A673 (cell line): ENCODE measurements around the gene RAD9B. TPM values are rescaled to one million over a fixed set of nuclear protein-coding genes. Genes with fewer than 3 reads are reported as not detected.

Source experiments
- BruUV-seq: library from RNA; stranded (reverse); fragments of 400-500 nt; replicated peaks from 2 replicates; lab custom pipeline; 2021; lab: Mats Ljungman, UMichigan
- CTCF ChIA-PET: fragments of 300-600 bp; sonication (Branson Sonifier 250); formaldehyde crosslinking; loops from one replicate; lab custom pipeline; 2022; ENCODE audit warnings: antibody characterized with exemption; lab: Charles Lee
- POLR2A ChIA-PET: fragments of 300-600 bp; sonication (Branson Sonifier 250); formaldehyde crosslinking; loops from one replicate; lab custom pipeline; 2022; ENCODE audit warnings: antibody characterized with exemption; ENCODE audit not compliant: low non-redundant PET; lab: Charles Lee
- DNase-seq: peaks from one replicate; pipeline ENCODE4 v3.0.0-alpha.2; 2015; ENCODE audit warnings: low spot score
- H3K27ac ChIP-seq: fragments of 200-600 bp; sonication (generic); 2 replicates; pipeline ENCODE4 v1.5.1; 2016; ENCODE audit warnings: mixed run types, low read depth, mild to moderate bottlenecking, mixed read lengths, antibody characterized with exemption, low read length; ENCODE audit not compliant: poor library complexity, severe bottlenecking
- H3K27me3 ChIP-seq: fragments of 200-600 bp; sonication (generic); replicated peaks from 2 replicates; pipeline ENCODE4 v1.6.1; 2017; ENCODE audit warnings: mixed run types, low read depth, mild to moderate bottlenecking, mixed read lengths, antibody characterized with exemption, low read length; ENCODE audit not compliant: insufficient read depth, poor library complexity
- H3K36me3 ChIP-seq: fragments of 200-600 bp; sonication (generic); 2 replicates; pipeline ENCODE4 v1.6.1; 2016; ENCODE audit warnings: mixed run types, mild to moderate bottlenecking, mixed read lengths, antibody characterized with exemption, low read length; ENCODE audit not compliant: insufficient read depth, poor library complexity, severe bottlenecking
- H3K4me1 ChIP-seq: fragments of 200-600 bp; sonication (generic); 2 replicates; pipeline ENCODE4 v1.6.1; 2017; ENCODE audit warnings: mixed run types, mild to moderate bottlenecking, mixed read lengths, antibody characterized with exemption, low read length; ENCODE audit not compliant: insufficient read depth, poor library complexity, severe bottlenecking
- H3K4me3 ChIP-seq: fragments of 200-600 bp; sonication (generic); 2 replicates; pipeline ENCODE4 v1.5.1; 2016; ENCODE audit warnings: low read depth, mixed run types, mild to moderate bottlenecking, mixed read lengths, low read length; ENCODE audit not compliant: poor library complexity, severe bottlenecking
- H3K9me3 ChIP-seq: fragments of 200-600 bp; sonication (generic); 2 replicates; pipeline ENCODE4 v1.6.1; 2016; ENCODE audit warnings: mixed run types, low read depth, mild to moderate bottlenecking, mixed read lengths, antibody characterized with exemption, low read length; ENCODE audit not compliant: poor library complexity, severe bottlenecking
- EZH2 ChIP-seq: fragments of 200-600 bp; sonication (generic); IDR thresholded peaks from 2 replicates; pipeline ENCODE4 v1.6.1; 2017; ENCODE audit warnings: borderline replicate concordance, low read depth, mild to moderate bottlenecking, mixed read lengths, antibody characterized with exemption, low read length; ENCODE audit not compliant: poor library complexity, severe bottlenecking
- intact Hi-C: fragments of 100-400 bp; cut with micrococcal nuclease; formaldehyde crosslinking; loops from one replicate; pipeline ENCODE4 v1.10.0; 2022; ENCODE audit not compliant: unreplicated experiment
- total RNA-seq: library from RNA; stranded (reverse); gene quantifications from 2 replicates; pipeline ENCODE4 v1.2.3, GENCODE V29; 2021
- TF ChIP-seq, protein P1 (sequence below): fragments of 300-800, 200-600 bp; sonication (generic); conservative IDR thresholded peaks from 2 replicates; pipeline ENCODE4 v1.5.1; 2017; ENCODE audit warnings: low read depth, mild to moderate bottlenecking, antibody characterized with exemption, low read length, moderate library complexity, mixed read lengths

The RAD9B gene
- total RNA-seq, 1 experiment from 2014 or later: 0.28 TPM

DNA sequence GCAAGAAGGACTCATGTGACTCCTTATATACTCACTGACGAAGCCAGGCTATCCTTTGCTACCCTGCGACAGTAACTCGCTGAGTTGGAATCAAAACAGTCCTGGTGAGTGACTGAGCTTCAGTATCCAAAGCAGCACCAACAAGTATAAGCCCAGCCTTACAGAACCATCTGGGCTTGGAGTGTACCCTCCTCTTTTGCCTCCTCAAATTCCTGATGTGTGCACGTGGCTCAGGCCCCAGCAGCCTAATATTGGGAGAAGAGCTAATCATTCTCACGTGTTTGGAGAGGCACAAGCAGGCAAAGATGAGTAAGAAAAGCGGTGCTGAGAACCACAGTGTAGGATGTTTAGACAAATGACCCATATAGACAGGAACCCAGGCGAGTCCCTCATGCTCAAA is 46.5 kb downstream of the RAD9B start:
- peaks cover 15% of the 10 kb centered on the region for H3K36me3 ChIP-seq
- intact Hi-C loops: loop anchor here (5.0 kb wide), 1 partner anchor 81 kb away; the partner anchor contains the start of genes FAM216A and GPN3
- H3K4me1 ChIP-seq: peaks cover 33% of the 10 kb centered on the region
- ChIA-PET CTCF (no interaction called here), POLR2A (no interaction called here)
- H3K9me3 ChIP-seq: no peaks in the 10 kb centered on the region
- peak overlapping the region; percentile 29 for H3K27ac ChIP-seq
- H3K4me3 ChIP-seq: no peak overlapping the region
- H3K27me3 ChIP-seq: no peaks in the 10 kb centered on the region
- BruUV-seq: no TSS peak
- no peak for TF ChIP-seq EZH2
- TF ChIP-seq, protein P1, sequence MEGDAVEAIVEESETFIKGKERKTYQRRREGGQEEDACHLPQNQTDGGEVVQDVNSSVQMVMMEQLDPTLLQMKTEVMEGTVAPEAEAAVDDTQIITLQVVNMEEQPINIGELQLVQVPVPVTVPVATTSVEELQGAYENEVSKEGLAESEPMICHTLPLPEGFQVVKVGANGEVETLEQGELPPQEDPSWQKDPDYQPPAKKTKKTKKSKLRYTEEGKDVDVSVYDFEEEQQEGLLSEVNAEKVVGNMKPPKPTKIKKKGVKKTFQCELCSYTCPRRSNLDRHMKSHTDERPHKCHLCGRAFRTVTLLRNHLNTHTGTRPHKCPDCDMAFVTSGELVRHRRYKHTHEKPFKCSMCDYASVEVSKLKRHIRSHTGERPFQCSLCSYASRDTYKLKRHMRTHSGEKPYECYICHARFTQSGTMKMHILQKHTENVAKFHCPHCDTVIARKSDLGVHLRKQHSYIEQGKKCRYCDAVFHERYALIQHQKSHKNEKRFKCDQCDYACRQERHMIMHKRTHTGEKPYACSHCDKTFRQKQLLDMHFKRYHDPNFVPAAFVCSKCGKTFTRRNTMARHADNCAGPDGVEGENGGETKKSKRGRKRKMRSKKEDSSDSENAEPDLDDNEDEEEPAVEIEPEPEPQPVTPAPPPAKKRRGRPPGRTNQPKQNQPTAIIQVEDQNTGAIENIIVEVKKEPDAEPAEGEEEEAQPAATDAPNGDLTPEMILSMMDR: no peak
- DNase-seq: no peak

DNA sequence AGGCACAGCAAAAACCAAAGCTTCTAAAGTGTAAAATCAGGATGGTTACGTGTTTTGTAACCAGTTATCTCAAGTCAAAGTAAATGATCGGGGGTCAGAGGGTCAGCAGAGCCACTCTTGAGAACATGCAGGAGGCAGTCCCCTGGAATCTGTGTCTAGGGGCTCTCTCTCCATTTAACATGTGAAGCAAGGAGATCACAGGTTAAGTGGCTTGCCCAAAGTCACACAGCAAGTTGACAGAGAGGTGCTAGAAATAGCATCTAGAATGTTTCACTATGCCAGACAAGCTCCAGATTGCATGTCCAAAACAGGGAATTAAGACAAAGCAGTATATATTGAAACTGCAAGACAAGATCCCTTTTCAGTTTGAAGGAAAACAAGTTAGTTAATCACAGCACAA is 47.6 kb downstream of the RAD9B start:
- H3K4me1 ChIP-seq: peaks cover 30% of the 10 kb centered on the region
- BruUV-seq: no TSS peak
- peaks cover 15% of the 10 kb centered on the region for H3K36me3 ChIP-seq
- H3K27me3 ChIP-seq: no peaks in the 10 kb centered on the region
- H3K4me3 ChIP-seq: no peak overlapping the region
- peak overlapping the region; percentile 33 for H3K27ac ChIP-seq
- TF ChIP-seq EZH2: no peak
- TF ChIP-seq, protein P1: no peak
- no peak for DNase-seq
- no peaks in the 10 kb centered on the region for H3K9me3 ChIP-seq
- ChIA-PET CTCF (interaction anchor here (0.6 kb wide), 1 partner anchor 137 kb away, joined by 3 read pairs; no protein-coding TSS in a partner anchor), POLR2A (no interaction called here)
- intact Hi-C loops: loop anchor here (5.0 kb wide), 1 partner anchor 82 kb away; the partner anchor contains the start of genes FAM216A and GPN3

DNA sequence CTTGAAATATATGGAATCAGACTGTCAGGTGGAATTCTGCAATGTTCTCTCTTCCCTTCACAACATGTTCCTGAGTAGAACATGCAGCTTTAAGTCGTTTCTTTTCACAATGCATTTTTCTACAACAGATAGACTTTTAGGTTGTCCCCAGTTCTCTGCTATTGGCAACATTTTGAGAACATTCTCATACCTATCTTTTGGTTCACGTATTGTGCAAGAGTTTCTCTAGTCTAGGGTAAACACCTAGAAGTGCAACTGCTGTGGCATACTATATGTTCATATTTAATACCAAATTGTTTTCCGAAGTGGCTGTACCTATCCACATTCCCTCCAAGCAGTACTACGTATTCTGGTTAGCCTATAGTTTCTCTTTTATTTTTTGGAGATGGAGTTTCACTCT is 48.9 kb downstream of the RAD9B start:
- POLR2A ChIA-PET: interaction anchor here (0.6 kb wide), 1 partner anchor 30 kb away, joined by 5 read pairs; no protein-coding TSS in a partner anchor

More for the DNA sequence above, 48.9 kb downstream of the RAD9B start:
- CTCF ChIA-PET: no interaction called here
- intact Hi-C loops: no loop called here
- DNase-seq: no peak
- Histone ChIP-seq H3K9me3 (no peaks in the 10 kb centered on the region), H3K4me3 (no peak overlapping the region), H3K4me1 (peaks cover 31% of the 10 kb centered on the region), H3K27ac (no peak overlapping the region), H3K27me3 (no peaks in the 10 kb centered on the region), H3K36me3 (peaks cover 15% of the 10 kb centered on the region)
- TF ChIP-seq EZH2: no peak
- TF ChIP-seq, protein P1: no peak
- BruUV-seq: no TSS peak

Other genes starting within 250 kb of the RAD9B start
- gene ATP2A2, start 221.1 kb upstream of the RAD9B start, total RNA-seq: 296 and 333 TPM in 2 replicates
- gene ANAPC7, start 98.6 kb upstream of the RAD9B start, total RNA-seq: 141 and 144 TPM in 2 replicates
- gene ARPC3, start 52.0 kb upstream of the RAD9B start, total RNA-seq: 234 and 235 TPM in 2 replicates
- 51.4 and 52.7 TPM in 2 replicates for gene GPN3, start 34.1 kb upstream of the RAD9B start, total RNA-seq
- gene FAM216A, start 33.5 kb upstream of the RAD9B start, total RNA-seq: 14.0 and 17.5 TPM in 2 replicates
- 147 and 150 TPM in 2 replicates for gene VPS29, start 220 bp upstream of the RAD9B start, total RNA-seq
- 27.5 and 30.9 TPM in 2 replicates for gene PPTC7, start 81.0 kb downstream of the RAD9B start, total RNA-seq
- 38.8 TPM in 2 replicates for gene TCTN1, start 111.8 kb downstream of the RAD9B start, total RNA-seq
- 1.0 and 1.1 TPM in 2 replicates for gene HVCN1, start 186.8 kb downstream of the RAD9B start, total RNA-seq
- gene PPP1CC, start 240.6 kb downstream of the RAD9B start, total RNA-seq: 268 and 274 TPM in 2 replicates